Stomach (tissue), 9 donors: ENCODE results near the gene ATXN10. TPM values are rescaled to one million over a fixed set of nuclear protein-coding genes. Genes with fewer than 3 reads are reported as not detected.

Experiments
- DNase-seq, 2 donors: peaks; one replicate each; pipeline versions ENCODE4 v3.0.0 to v3.0.0-alpha.2; 2013 to 2019
- H3K27ac ChIP-seq, 5 donors: fragments of 200-600 bp in 4 of 5; sonication (generic) in 4 of 5; one replicate each; pipeline ENCODE4 v1.5.1; 2013 to 2019; ENCODE audit warnings: mild to moderate bottlenecking in 1 of 5, moderate library complexity in 1 of 5
- H3K27me3 ChIP-seq, 3 donors: fragments of 200-600 bp; sonication (generic); one replicate each; pipeline ENCODE4 v1.5.1; 2017 to 2019; ENCODE audit warnings: mixed run types in 1 of 3
- H3K36me3 ChIP-seq, 4 donors: fragments of 200-600 bp; sonication (generic); 1 replicate in 3 of 4; 2 replicates in 1 of 4; pipeline ENCODE4 v1.5.1; 2016 to 2019
- H3K4me1 ChIP-seq, 4 donors: fragments of 200-600 bp; sonication (generic); one replicate each; pipeline ENCODE4 v1.5.1; 2016 to 2019
- H3K4me3 ChIP-seq, 4 donors: fragments of 200-600 bp; sonication (generic) in 3 of 4; one replicate each; pipeline ENCODE4 v1.5.1; 2016 to 2019; ENCODE audit warnings: mild to moderate bottlenecking in 1 of 4
- H3K9me3 ChIP-seq, 4 donors: fragments of 200-600 bp; sonication (generic); one replicate each; pipeline ENCODE4 v1.5.1; 2016 to 2019
- CTCF ChIP-seq, 7 experiments: fragments of 450-650 bp in 4 of 7; fragments of 200-600 bp in 3 of 7; sonication (generic) in 3 of 7; IDR thresholded peaks; one replicate each; pipeline ENCODE4 v1.5.1; 2016 to 2019; ENCODE audit warnings: antibody characterized with exemption in 7 of 7, control low read depth in 2 of 7, mild to moderate bottlenecking in 1 of 7
- EP300 ChIP-seq: sonication (generic); formaldehyde crosslinking; IDR thresholded peaks from one replicate; pipeline ENCODE4 v1.6.1; 2017; ENCODE audit warnings: antibody characterized with exemption
- POLR2A ChIP-seq, 4 donors: fragments of 450-650 bp; IDR thresholded peaks; one replicate each; pipeline ENCODE4 v1.6.1; 2016; ENCODE audit warnings: antibody characterized with exemption in 4 of 4, control low read depth in 2 of 4, mild to moderate bottlenecking in 1 of 4, moderate library complexity in 1 of 4
- POLR2AphosphoS5 ChIP-seq, 3 donors: sonication (generic); formaldehyde crosslinking; IDR thresholded peaks; one replicate each; pipeline ENCODE4 v1.6.1; 2016; ENCODE audit warnings: antibody characterized with exemption in 3 of 3
- WGBS, 5 donors: extraction: QIAGEN DNeasy Blood & Tissue Kit in 3 of 5; methylation state at CpG; one replicate each; pipeline versions ENCODE4 v1.1.5 to v1.1.7; 2013 to 2018; 5-methylcytosine and 5-hydroxymethylcytosine counted together
- intact Hi-C: fragments of 100-400 bp; cut with DNase I; formaldehyde crosslinking; loops from one replicate; pipeline ENCODE4 v1.15.1; 2023; ENCODE audit warnings: low total_unique reads
- polyA plus RNA-seq, 3 donors: library from polyadenylated mRNA; stranded (reverse); fragments of 200-250 nt; gene quantifications; one replicate each; pipeline ENCODE4 v1.2.3, GENCODE V29; 2013
- total RNA-seq, 5 donors: library from RNA; depleted of rRNA; stranded (reverse); fragments of >200 nt; gene quantifications; one replicate each; pipeline versions ENCODE4 v1.1.0 to v1.2.3, GENCODE V29; 2014 to 2016
- donor health status: healthy with polysubstance abuse.
- donor health status: Bipolar disorder and iron deficiency.
- donor health status: healthy.

Gene ATXN10
- total and polyA plus RNA-seq, 8 donors = 36.5 to 171 (median 89.4) TPM

DNA sequence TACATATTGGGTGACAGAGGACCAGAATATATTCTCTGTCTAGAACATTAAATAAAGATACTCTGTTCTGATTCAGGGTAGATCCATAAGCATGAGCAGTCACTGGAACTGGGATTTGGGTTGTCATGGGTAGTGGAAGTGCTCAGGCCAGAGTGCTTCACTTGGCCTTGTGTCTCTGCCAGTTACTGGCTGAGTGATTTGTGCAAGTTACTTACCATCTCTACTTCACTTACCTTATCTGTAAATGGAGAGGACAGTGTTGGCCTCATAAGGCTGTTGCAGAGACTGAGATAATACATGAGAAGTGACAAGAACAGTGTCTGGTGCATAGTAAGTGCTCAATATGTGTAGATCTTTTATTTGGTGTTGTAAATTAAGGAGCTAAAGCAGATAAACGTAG is 17.6 kb downstream of the ATXN10 start:
- TF ChIP-seq POLR2AphosphoS5 (IDR thresholded peaks at IDR 0.05) = no peak
- TF ChIP-seq CTCF (IDR thresholded peaks at IDR 0.05) = no peak
- no peak for TF ChIP-seq EP300
- TF ChIP-seq POLR2A (IDR thresholded peaks at IDR 0.05) = no peak
- no peak for DNase-seq
- no peaks in the 10 kb centered on the region for H3K27me3 ChIP-seq
- no peaks in the 10 kb centered on the region for H3K9me3 ChIP-seq
- H3K36me3 ChIP-seq = peaks cover 0 to 40% (median 34%) of the 10 kb centered on the region in 4 donors
- intact Hi-C loops = no loop called here
- H3K4me1 ChIP-seq = peaks cover 0 to 70% (median 31%) of the 10 kb centered on the region in 4 donors
- no peak overlapping the region for H3K27ac ChIP-seq
- H3K4me3 ChIP-seq = no peak overlapping the region
- WGBS, 5 donors = 70 to 83% (median 77%) methylated on average over 1 of the region's 1 CpG

DNA sequence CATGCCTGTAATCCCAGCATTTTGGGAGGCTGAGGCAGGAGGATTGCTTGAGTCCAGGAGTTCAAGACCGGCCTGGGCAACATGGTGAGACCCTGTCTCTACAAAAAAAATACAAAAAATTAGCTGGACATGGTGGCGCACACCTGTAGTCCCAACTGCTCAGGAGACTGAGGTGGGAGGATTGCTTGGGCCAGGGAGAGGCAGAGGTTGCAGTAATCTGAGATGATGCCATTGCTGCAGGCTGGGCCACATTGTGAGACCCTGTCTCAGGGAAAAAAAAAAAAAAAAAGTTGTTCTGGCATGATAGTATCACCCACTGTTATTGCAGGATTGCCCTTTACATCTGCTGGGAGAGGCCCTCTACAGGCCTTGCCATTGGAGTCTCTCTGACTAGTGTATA is 18.4 kb downstream of the ATXN10 start:
- 92 to 100% (median 99%) methylated on average over 2 of the region's 2 CpGs for WGBS, 5 donors
- no peak for DNase-seq
- no peak overlapping the region for H3K27ac ChIP-seq
- TF ChIP-seq POLR2AphosphoS5 (IDR thresholded peaks at IDR 0.05) = no peak
- no peak for TF ChIP-seq POLR2A (IDR thresholded peaks at IDR 0.05)
- no peak for TF ChIP-seq EP300
- no peak for TF ChIP-seq CTCF (IDR thresholded peaks at IDR 0.05)
- H3K9me3 ChIP-seq = no peaks in the 10 kb centered on the region
- H3K36me3 ChIP-seq = peaks cover 0 to 48% (median 42%) of the 10 kb centered on the region in 4 donors
- H3K4me3 ChIP-seq = no peak overlapping the region
- intact Hi-C loops = no loop called here
- peaks cover 0 to 62% (median 29%) of the 10 kb centered on the region in 4 donors for H3K4me1 ChIP-seq
- no peaks in the 10 kb centered on the region for H3K27me3 ChIP-seq

- H3K4me1 ChIP-seq = peaks cover 0 to 40% (median 10%) of the 10 kb centered on the region in 4 donors
- no peak overlapping the region for H3K27ac ChIP-seq
- TF ChIP-seq POLR2AphosphoS5 (IDR thresholded peaks at IDR 0.05) = no peak
- no peak for TF ChIP-seq POLR2A (IDR thresholded peaks at IDR 0.05)
- TF ChIP-seq EP300 = no peak
- TF ChIP-seq CTCF (IDR thresholded peaks at IDR 0.05) = no peak
- no peak overlapping the region for H3K4me3 ChIP-seq
- WGBS, 5 donors = 63 to 83% (median 76%) methylated on average over 1 of the region's 1 CpG
- no peak for DNase-seq
- no peaks in the 10 kb centered on the region for H3K9me3 ChIP-seq
- H3K36me3 ChIP-seq = peaks cover 0 to 73% (median 63%) of the 10 kb centered on the region in 4 donors
- H3K27me3 ChIP-seq = no peaks in the 10 kb centered on the region
- intact Hi-C loops = no loop called here
Observed at GRCh38 chr22:45692549-45692948, 20.9 kb downstream of the ATXN10 start.

GRCh38 chr22:45693835-45694234 is 22.2 kb downstream of the ATXN10 start:
- Histone ChIP-seq H3K27ac (no peak overlapping the region), H3K36me3 (peaks cover 0 to 83% (median 71%) of the 10 kb centered on the region in 4 donors), H3K4me3 (no peak overlapping the region), H3K4me1 (peaks cover 0 to 27% (median 4%) of the 10 kb centered on the region in 4 donors), H3K9me3 (no peaks in the 10 kb centered on the region), H3K27me3 (no peaks in the 10 kb centered on the region)
- intact Hi-C loops = no loop called here
- DNase-seq = no peak
- WGBS, 5 donors = 91 to 98% (median 96%) methylated on average over 4 of the region's 4 CpGs
- no peak for TF ChIP-seq CTCF (IDR thresholded peaks at IDR 0.05)
- no peak for TF ChIP-seq POLR2AphosphoS5 (IDR thresholded peaks at IDR 0.05)
- TF ChIP-seq EP300 = no peak
